H1 (cell line): ENCODE results near the gene SCO2. TPM values are rescaled to one million over a fixed set of nuclear protein-coding genes. Genes with fewer than 3 reads are reported as not detected.

Source experiments
- CTCF ChIA-PET: fragments of 300-600 bp; sonication (Branson Sonifier 250); formaldehyde crosslinking; loops from one replicate; lab custom pipeline; 2021; ENCODE audit not compliant: partially characterized antibody; lab: Charles Lee
- POLR2A ChIA-PET: fragments of 300-600 bp; sonication (Branson Sonifier 250); formaldehyde crosslinking; loops from one replicate; lab custom pipeline; 2021; ENCODE audit warnings: inconsistent platforms; ENCODE audit not compliant: partially characterized antibody; lab: Charles Lee
- DNase-seq, 2 experiments: peaks; one replicate each; pipeline versions ENCODE4 v3.0.0 to v3.0.0-alpha.2; 2010 to 2022; ENCODE audit warnings: low spot score in 2 of 2, low read depth in 1 of 2, mixed read lengths in 1 of 2
- FAIRE-seq: peaks from 2 replicates; lab custom pipeline; 2011; peaks lifted over from hg19 to GRCh38; lab: Jason Lieb, UNC
- H2AFZ ChIP-seq: 2 replicates; pipeline ENCODE4 v1.8.1; 2012; ENCODE audit warnings: low read length, inconsistent platforms
- H2AK5ac ChIP-seq: 2 replicates; pipeline ENCODE4 v1.6.1; 2013; ENCODE audit warnings: low read depth, low read length
- H2BK120ac ChIP-seq: replicated peaks from 2 replicates; pipeline ENCODE3; 2013; ENCODE audit warnings: low read depth, low read length, inconsistent platforms
- H2BK12ac ChIP-seq: 2 replicates; pipeline ENCODE4 v1.6.1; 2013; ENCODE audit warnings: low read depth, low read length
- H2BK15ac ChIP-seq: 2 replicates; pipeline ENCODE4 v1.6.1; 2013; ENCODE audit warnings: low read length
- H2BK20ac ChIP-seq: 2 replicates; pipeline ENCODE4 v1.6.1; 2013; ENCODE audit warnings: low read length
- H2BK5ac ChIP-seq: 2 replicates; pipeline ENCODE4 v1.6.1; 2013; ENCODE audit warnings: low read depth, low read length
- H3K14ac ChIP-seq: 2 replicates; pipeline ENCODE4 v1.6.1; 2013; ENCODE audit warnings: inconsistent platforms; ENCODE audit not compliant: insufficient read length
- H3K18ac ChIP-seq: 2 replicates; pipeline ENCODE4 v1.6.1; 2013; ENCODE audit warnings: low read length; ENCODE audit errors: extremely low read depth
- H3K23ac ChIP-seq: 2 replicates; pipeline ENCODE4 v1.6.1; 2013; ENCODE audit warnings: inconsistent platforms; ENCODE audit not compliant: insufficient read length
- H3K23me2 ChIP-seq: 2 replicates; pipeline ENCODE4 v1.6.1; 2013; ENCODE audit warnings: low read depth, low read length
- H3K27ac ChIP-seq: 2 replicates; pipeline ENCODE4 v1.6.1; 2011; ENCODE audit warnings: low read depth, low read length, inconsistent platforms
- H3K27me3 ChIP-seq, 4 experiments: replicated peaks in 1 of 4; 1 replicate in 1 of 4; 2 replicates in 3 of 4; pipeline versions ENCODE4 v1.6.1 to v1.8.1; 2011 to 2013; ENCODE audit warnings: low read length in 3 of 4, mild to moderate bottlenecking in 3 of 4, inconsistent platforms in 2 of 4, mixed read lengths in 2 of 4, moderate library complexity in 1 of 4; ENCODE audit not compliant: control insufficient read depth in 3 of 4, insufficient read depth in 3 of 4; ENCODE audit errors: extremely low read depth in 1 of 4
- H3K36me3 ChIP-seq, 4 experiments: 2 replicates each; pipeline versions ENCODE4 v1.6.1 to v1.8.1; 2011 to 2013; ENCODE audit warnings: mild to moderate bottlenecking in 4 of 4, low read length in 3 of 4, moderate library complexity in 2 of 4, control low read depth in 1 of 4, inconsistent platforms in 1 of 4; ENCODE audit not compliant: insufficient read depth in 4 of 4, control insufficient read depth in 2 of 4
- H3K4ac ChIP-seq: replicated peaks from 2 replicates; pipeline ENCODE3; 2013; ENCODE audit warnings: low read length, low read depth, mixed read lengths, inconsistent platforms; ENCODE audit not compliant: insufficient read length
- H3K4me1 ChIP-seq, 4 experiments: replicated peaks in 1 of 4; 1 replicate in 1 of 4; 2 replicates in 3 of 4; pipeline versions ENCODE4 v1.6.1 to v1.8.1; 2011 to 2013; ENCODE audit warnings: low read length in 3 of 4, inconsistent platforms in 2 of 4, mixed read lengths in 1 of 4; ENCODE audit not compliant: insufficient read depth in 4 of 4, control insufficient read depth in 3 of 4
- H3K4me2 ChIP-seq, 2 experiments: 2 replicates each; pipeline versions ENCODE4 v1.6.1 to v1.8.1; 2011 to 2013; ENCODE audit warnings: low read depth in 2 of 2, low read length in 2 of 2, control low read depth in 1 of 2, inconsistent platforms in 1 of 2, mild to moderate bottlenecking in 1 of 2; ENCODE audit not compliant: insufficient read depth in 1 of 2
- H3K4me3 ChIP-seq, 4 experiments: fragments of 200-600, 300-600 bp in 1 of 4; sonication (generic), shearing (Covaris generic), sonication (Bioruptor Twin) in 1 of 4; 2 replicates each; pipeline versions ENCODE4 v1.5.1 to v1.8.1; 2011 to 2016; ENCODE audit warnings: low read length in 4 of 4, low read depth in 3 of 4, control low read depth in 2 of 4, inconsistent platforms in 2 of 4, mild to moderate bottlenecking in 2 of 4, mixed read lengths in 1 of 4, moderate library complexity in 1 of 4; ENCODE audit not compliant: insufficient read depth in 2 of 4; ENCODE audit errors: extremely low read depth in 1 of 4
- H3K56ac ChIP-seq: replicated peaks from 2 replicates; pipeline ENCODE3; 2013; ENCODE audit warnings: low read depth, mild to moderate bottlenecking, mixed read lengths, low read length, inconsistent platforms; ENCODE audit not compliant: insufficient read length
- H3K79me1 ChIP-seq: 2 replicates; pipeline ENCODE4 v1.6.1; 2013; ENCODE audit warnings: low read depth, low read length, control low read depth
- H3K79me2 ChIP-seq, 2 experiments: 2 replicates each; pipeline versions ENCODE4 v1.6.1 to v1.8.1; 2012 to 2013; ENCODE audit warnings: low read length in 2 of 2, mild to moderate bottlenecking in 2 of 2, inconsistent platforms in 1 of 2; ENCODE audit not compliant: insufficient read depth in 2 of 2, control insufficient read depth in 1 of 2
- H3K9ac ChIP-seq, 4 experiments: replicated peaks in 1 of 4; 1 replicate in 1 of 4; 2 replicates in 3 of 4; pipeline versions ENCODE4 v1.6.1 to v1.8.1; 2011 to 2013; ENCODE audit warnings: low read depth in 3 of 4, low read length in 3 of 4, control low read depth in 2 of 4, mild to moderate bottlenecking in 2 of 4, moderate library complexity in 2 of 4, inconsistent platforms in 1 of 4; ENCODE audit errors: extremely low read depth in 1 of 4
- H3K9me3 ChIP-seq, 2 experiments: 2 replicates each; pipeline versions ENCODE4 v1.6.1 to v1.8.1; 2012 to 2013; ENCODE audit warnings: mild to moderate bottlenecking in 2 of 2, moderate library complexity in 2 of 2, control low read depth in 1 of 2, inconsistent platforms in 1 of 2, low read depth in 1 of 2, low read length in 1 of 2, mixed read lengths in 1 of 2; ENCODE audit not compliant: insufficient read depth in 2 of 2
- H4K20me1 ChIP-seq, 2 experiments: replicated peaks in 1 of 2; 2 replicates each; pipeline versions ENCODE3 to v1.8.1; 2011 to 2013; ENCODE audit warnings: inconsistent platforms in 2 of 2, low read length in 2 of 2, mild to moderate bottlenecking in 1 of 2; ENCODE audit not compliant: insufficient read depth in 2 of 2, control insufficient read depth in 1 of 2
- H4K5ac ChIP-seq: 2 replicates; pipeline ENCODE4 v1.6.1; 2013; ENCODE audit warnings: low read length, low read depth, mixed read lengths, inconsistent platforms; ENCODE audit not compliant: insufficient read length
- H4K8ac ChIP-seq: 2 replicates; pipeline ENCODE4 v1.8.0; 2013; ENCODE audit warnings: mild to moderate bottlenecking, moderate library complexity, low read length, inconsistent platforms; ENCODE audit not compliant: insufficient read depth; ENCODE audit errors: extremely low read depth
- H4K91ac ChIP-seq: replicated peaks from 2 replicates; pipeline ENCODE3; 2013; ENCODE audit warnings: low read length, mixed read lengths, inconsistent platforms; ENCODE audit not compliant: insufficient read length
- BCL11A ChIP-seq, 2 experiments: IDR thresholded peaks; one replicate each; pipeline ENCODE4 v1.6.1; 2011; ENCODE audit warnings: low read depth in 2 of 2, low read length in 2 of 2, mild to moderate bottlenecking in 2 of 2
- CBX8 ChIP-seq: fragments of 300-800, 300-1000 bp; sonication (generic); IDR thresholded peaks from 2 replicates; pipeline ENCODE4 v1.7.1; 2016; ENCODE audit warnings: low read depth, low read length, borderline replicate concordance
- GTF2F1 ChIP-seq: IDR thresholded peaks from 2 replicates; pipeline ENCODE4 v1.6.1; 2012; ENCODE audit warnings: low read depth, low read length, improper control_type of control experiment, borderline replicate concordance
- NANOG ChIP-seq: IDR thresholded peaks from 2 replicates; pipeline ENCODE4 v1.6.1; 2011; ENCODE audit warnings: low read length, low read depth, mild to moderate bottlenecking, inconsistent platforms; ENCODE audit not compliant: insufficient read depth, poor library complexity, severe bottlenecking
- TCF12 ChIP-seq: IDR thresholded peaks from 2 replicates; pipeline ENCODE4 v1.6.1; 2011; ENCODE audit warnings: low read depth, mild to moderate bottlenecking, low read length
- WGBS, 2 experiments: shearing (Covaris generic) in 1 of 2; methylation state at CpG; one replicate each; pipeline versions ENCODE4 v1.1.6 to v1.1.7; 2013 to 2015; ENCODE audit warnings: low lambda C conversion rate in 2 of 2, mixed read lengths in 2 of 2, inconsistent platforms in 1 of 2, low coverage in 1 of 2, missing lambda C conversion rate in 1 of 2; ENCODE audit not compliant: insufficient replicate concordance in 2 of 2, insufficient coverage in 1 of 2, insufficient read length in 1 of 2; ENCODE audit errors: extremely low coverage in 1 of 2, missing lambda C conversion rate in 1 of 2; 5-methylcytosine and 5-hydroxymethylcytosine counted together
- polyA plus RNA-seq, 7 experiments: library from polyadenylated mRNA; depleted of rRNA in 3 of 7; stranded (reverse) in 5 of 7; unstranded in 2 of 7; fragments of >200 nt in 5 of 7; fragments of 200-250 nt in 2 of 7; gene quantifications; 1 replicate in 5 of 7; 2 replicates in 1 of 7; 4 replicates in 1 of 7; pipeline versions ENCODE4 v1.2.1 to v1.2.3, GENCODE V29; 2011 to 2013; ENCODE audit warnings: missing spikeins in 2 of 7, mixed read lengths in 2 of 7
- total RNA-seq: library from RNA; stranded (reverse); fragmentation: NEBNext Ultra II Directional; extraction: Animal tissue kit (Norgen Biotek cat#: 25700); gene quantifications from 2 replicates; pipeline ENCODE4 v1.2.1, GENCODE V29; 2021

The SCO2 gene
- total and polyA plus RNA-seq, 2 of the 8 experiments (the other 6 are each of a cell fraction or from before 2014, with no cell fraction given): 2.0 TPM; not detected in 1

DNA sequence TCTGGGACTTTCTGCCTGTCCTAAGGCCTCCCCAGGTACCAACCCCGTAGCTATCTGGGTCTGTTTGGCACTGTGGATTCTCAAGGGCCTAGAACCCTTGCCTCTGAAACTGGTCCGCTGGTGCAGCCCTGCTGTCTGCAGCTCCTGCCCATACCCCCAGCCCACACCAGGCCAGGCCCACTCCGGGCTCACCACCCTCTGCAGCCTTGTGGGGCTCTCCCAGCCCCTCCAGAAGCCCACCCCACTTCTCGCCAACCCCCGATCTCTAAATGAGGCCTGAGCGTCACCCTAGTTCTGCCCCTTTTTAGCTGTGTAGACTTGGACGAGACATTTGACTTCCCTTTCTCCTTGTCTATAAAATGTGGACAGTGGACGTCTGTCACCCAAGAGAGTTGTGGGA lies 25.0 kb upstream of the SCO2 start:
- FAIRE-seq: no peak
- Histone ChIP-seq H2BK15ac (no peak overlapping the region), H3K4me2 (no peak overlapping the region), H3K4ac (no peak overlapping the region), H3K18ac (no peak overlapping the region), H3K4me1 (peaks cover 0 to 5% (median 1%) of the 10 kb centered on the region in 4 experiments; a peak in 2 of 7 replicates), H2AK5ac (no peak overlapping the region), H3K23ac (no peak overlapping the region), H2BK120ac (no peak overlapping the region), H2BK12ac (no peak overlapping the region), H2AFZ (no peak overlapping the region), H4K5ac (no peak overlapping the region), H3K36me3 (no peaks in the 10 kb centered on the region), H3K27ac (no peak overlapping the region), H2BK20ac (no peak overlapping the region), H3K79me2 (no peaks in the 10 kb centered on the region), H4K8ac (no peak overlapping the region), H3K23me2 (no peaks in the 10 kb centered on the region), H3K4me3 (no peak overlapping the region), H3K9me3 (no peaks in the 10 kb centered on the region), H3K79me1 (no peaks in the 10 kb centered on the region), H3K56ac (no peak overlapping the region), H3K14ac (no peak overlapping the region), H4K20me1 (no peaks in the 10 kb centered on the region), H2BK5ac (no peak overlapping the region), H3K9ac (0 out of 7 replicates have a peak overlapping the region, but pooled peaks of 1 of the 4 experiments have one; percentile 32), H3K27me3 (peaks cover 0 to 3% (median under 1%) of the 10 kb centered on the region in 4 experiments; a peak in 3 of 7 replicates), H4K91ac (no peak overlapping the region)
- no peak for DNase-seq
- ChIA-PET POLR2A (interaction anchor here (1.0 to 1.2 kb wide), 2 partner anchors 25 to 37 kb away, joined by 3 to 4 read pairs; partner anchors contain the start of gene SCO2), CTCF (interaction anchor here (0.9 to 2.2 kb wide), 6 partner anchors 13 to 150 kb away, joined by 3 to 12 read pairs (median 3); partner anchors contain the start of gene SYCE3)
- no peak for TF ChIP-seq BCL11A (IDR thresholded peaks at IDR 0.05; ENCODE audit: low read depth in 2 of 2, low read length in 2 of 2)
- TF ChIP-seq GTF2F1: no peak
- no peak for TF ChIP-seq TCF12
- TF ChIP-seq CBX8: no peak
- TF ChIP-seq NANOG: no peak
- WGBS, 2 experiments: 86% methylated on average over 8 of the region's 8 CpGs; no CpG with 5 or more reads in 1 of the 2 experiments
